Transverse colon (tissue), 4 donors: ENCODE data around the gene PIEZO1. TPM values are rescaled to one million over a fixed set of nuclear protein-coding genes. Genes with fewer than 3 reads are reported as not detected.
A peak's percentile ranks its signal among the peaks of the same experiment; 100 is the strongest.

Source experiments
- DNase-seq: peaks from one replicate; pipeline ENCODE4 v3.0.0-alpha.2; 2019
- H3K27ac ChIP-seq, 4 donors: fragments of 200-600 bp; sonication (generic); 2 replicates each; pipeline ENCODE4 v1.5.1; 2016 to 2018; ENCODE audit warnings: inconsistent platforms in 4 of 4
- H3K27me3 ChIP-seq: fragments of 200-600 bp; sonication (generic); 2 replicates; pipeline ENCODE4 v1.5.1; 2017; ENCODE audit warnings: inconsistent platforms
- H3K36me3 ChIP-seq, 4 donors: fragments of 200-600 bp; sonication (generic); 2 replicates each; pipeline ENCODE4 v1.5.1; 2017 to 2019; ENCODE audit warnings: inconsistent platforms in 4 of 4
- H3K4me1 ChIP-seq, 4 donors: fragments of 200-600 bp; sonication (generic); 2 replicates each; pipeline ENCODE4 v1.5.1; 2017 to 2020; ENCODE audit warnings: inconsistent platforms in 4 of 4
- H3K4me3 ChIP-seq, 4 donors: fragments of 200-600 bp; sonication (generic); 1 replicate in 1 of 4; 2 replicates in 3 of 4; pipeline versions ENCODE4 v1.5.1 to v1.6.1; 2017 to 2019; ENCODE audit warnings: inconsistent platforms in 4 of 4
- H3K9me3 ChIP-seq, 2 donors: fragments of 200-600 bp; sonication (generic); 2 replicates each; pipeline ENCODE4 v1.5.1; 2017 to 2019; ENCODE audit warnings: inconsistent platforms in 2 of 2
- EP300 ChIP-seq: sonication (generic); formaldehyde crosslinking; IDR thresholded peaks from one replicate; pipeline ENCODE4 v1.6.1; 2017; ENCODE audit warnings: antibody characterized with exemption, low read depth
- POLR2A ChIP-seq: fragments of 450-650 bp; IDR thresholded peaks from one replicate; pipeline ENCODE4 v1.6.1; 2016; ENCODE audit warnings: antibody characterized with exemption, mild to moderate bottlenecking, moderate library complexity
- POLR2AphosphoS5 ChIP-seq, 3 donors: sonication (generic); formaldehyde crosslinking; IDR thresholded peaks; one replicate each; pipeline ENCODE4 v1.6.1; 2016; ENCODE audit warnings: antibody characterized with exemption in 3 of 3
- WGBS, 2 donors: methylation state at CpG; one replicate each; pipeline ENCODE4 v1.1.5; 2018; ENCODE audit warnings: low coverage in 1 of 2; 5-methylcytosine and 5-hydroxymethylcytosine counted together
- in situ Hi-C, 4 donors: fragments of 200-750 bp; cut with MboI; loops; one replicate each; pipeline versions ENCODE4 v1.15.0 to v1.15.1; 2017; ENCODE audit warnings: low sequenced_read_pairs in 3 of 4, low pct_ligation_motif_present in 1 of 4, low pct_unique_long_range_greater_than_20kb in 1 of 4
- intact Hi-C: fragments of 100-400 bp; cut with DNase I; formaldehyde crosslinking; loops from one replicate; pipeline ENCODE4 v1.15.1; 2023; ENCODE audit warnings: low total_unique reads
- total RNA-seq, 4 donors: library from RNA; depleted of rRNA; stranded (reverse); fragments of >200 nt; gene quantifications; one replicate each; pipeline ENCODE4 v1.1.0, GENCODE V29; 2016
- TF ChIP-seq, protein P1 (sequence below), 5 experiments: fragments of 200-600 bp in 3 of 5; fragments of 450-650 bp in 2 of 5; sonication (generic) in 3 of 5; IDR thresholded peaks; 1 replicate in 2 of 5; 2 replicates in 3 of 5; pipeline ENCODE4 v1.5.1; 2016 to 2017; ENCODE audit warnings: antibody characterized with exemption in 5 of 5, inconsistent platforms in 3 of 5, mild to moderate bottlenecking in 2 of 5, moderate library complexity in 1 of 5

PIEZO1 gene, protein sequence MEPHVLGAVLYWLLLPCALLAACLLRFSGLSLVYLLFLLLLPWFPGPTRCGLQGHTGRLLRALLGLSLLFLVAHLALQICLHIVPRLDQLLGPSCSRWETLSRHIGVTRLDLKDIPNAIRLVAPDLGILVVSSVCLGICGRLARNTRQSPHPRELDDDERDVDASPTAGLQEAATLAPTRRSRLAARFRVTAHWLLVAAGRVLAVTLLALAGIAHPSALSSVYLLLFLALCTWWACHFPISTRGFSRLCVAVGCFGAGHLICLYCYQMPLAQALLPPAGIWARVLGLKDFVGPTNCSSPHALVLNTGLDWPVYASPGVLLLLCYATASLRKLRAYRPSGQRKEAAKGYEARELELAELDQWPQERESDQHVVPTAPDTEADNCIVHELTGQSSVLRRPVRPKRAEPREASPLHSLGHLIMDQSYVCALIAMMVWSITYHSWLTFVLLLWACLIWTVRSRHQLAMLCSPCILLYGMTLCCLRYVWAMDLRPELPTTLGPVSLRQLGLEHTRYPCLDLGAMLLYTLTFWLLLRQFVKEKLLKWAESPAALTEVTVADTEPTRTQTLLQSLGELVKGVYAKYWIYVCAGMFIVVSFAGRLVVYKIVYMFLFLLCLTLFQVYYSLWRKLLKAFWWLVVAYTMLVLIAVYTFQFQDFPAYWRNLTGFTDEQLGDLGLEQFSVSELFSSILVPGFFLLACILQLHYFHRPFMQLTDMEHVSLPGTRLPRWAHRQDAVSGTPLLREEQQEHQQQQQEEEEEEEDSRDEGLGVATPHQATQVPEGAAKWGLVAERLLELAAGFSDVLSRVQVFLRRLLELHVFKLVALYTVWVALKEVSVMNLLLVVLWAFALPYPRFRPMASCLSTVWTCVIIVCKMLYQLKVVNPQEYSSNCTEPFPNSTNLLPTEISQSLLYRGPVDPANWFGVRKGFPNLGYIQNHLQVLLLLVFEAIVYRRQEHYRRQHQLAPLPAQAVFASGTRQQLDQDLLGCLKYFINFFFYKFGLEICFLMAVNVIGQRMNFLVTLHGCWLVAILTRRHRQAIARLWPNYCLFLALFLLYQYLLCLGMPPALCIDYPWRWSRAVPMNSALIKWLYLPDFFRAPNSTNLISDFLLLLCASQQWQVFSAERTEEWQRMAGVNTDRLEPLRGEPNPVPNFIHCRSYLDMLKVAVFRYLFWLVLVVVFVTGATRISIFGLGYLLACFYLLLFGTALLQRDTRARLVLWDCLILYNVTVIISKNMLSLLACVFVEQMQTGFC (N-terminal part only)
- 100 to 1,000 TPM; 133 to 546 (median 179) TPM for total RNA-seq

DNA sequence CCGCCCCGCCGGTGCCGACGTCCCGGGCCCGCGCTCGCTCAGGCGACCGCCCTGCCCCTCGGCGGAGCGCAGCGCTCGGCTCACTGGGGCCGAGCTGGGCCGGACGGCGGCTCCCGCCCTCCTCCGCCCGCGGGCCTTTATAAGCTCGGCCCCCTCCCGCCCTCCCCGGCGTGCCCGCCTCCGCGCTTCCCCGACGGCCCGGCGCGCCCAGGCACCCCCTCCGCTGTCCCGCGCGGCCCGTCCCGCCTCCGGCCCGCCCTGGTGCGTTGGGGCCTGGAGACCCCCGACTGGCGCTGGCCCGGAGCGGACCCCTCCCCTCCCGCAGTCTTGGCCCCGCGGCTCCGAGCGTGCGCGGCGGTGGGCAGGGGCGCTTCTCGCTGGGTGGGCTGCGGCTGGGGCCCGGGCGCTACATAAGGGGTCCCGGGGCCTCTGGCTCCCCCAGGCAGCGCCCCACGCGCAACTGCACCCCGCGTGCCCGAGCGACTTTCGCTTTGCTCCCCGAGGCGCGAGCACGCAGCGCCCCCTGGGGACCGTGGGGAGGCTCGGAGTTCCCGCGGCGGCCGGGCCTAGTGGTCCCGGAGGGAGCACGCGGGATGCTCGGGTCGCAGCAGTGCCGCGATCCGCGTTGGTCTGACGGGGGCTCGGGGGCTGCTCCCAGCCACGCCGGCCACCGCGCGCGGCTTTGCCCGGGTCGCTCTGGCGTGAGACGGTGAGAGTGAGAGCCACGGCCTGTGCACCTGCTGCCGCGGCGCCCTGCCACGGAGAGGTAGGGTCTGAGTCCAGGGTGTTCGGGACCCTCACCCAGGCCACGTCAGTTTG is at the start of gene PIEZO1:
PIEZO1 (minus strand) TSS at position 115 of the 819 bp plus-strand sequence. CDS start 256 bp downstream, outside the sequence.
- peaks cover 29 to 43% (median 40%) of the 10 kb centered on the region in 4 donors for H3K4me1 ChIP-seq
- WGBS, 2 donors = 5% methylated on average over 54 of the region's 110 CpGs; no CpG with 5 or more reads in 1 of the 2 donors
- intact Hi-C loops = loop anchor here (5.0 kb wide), 1 partner anchor 43 kb away; no protein-coding TSS in a partner anchor

DNA sequence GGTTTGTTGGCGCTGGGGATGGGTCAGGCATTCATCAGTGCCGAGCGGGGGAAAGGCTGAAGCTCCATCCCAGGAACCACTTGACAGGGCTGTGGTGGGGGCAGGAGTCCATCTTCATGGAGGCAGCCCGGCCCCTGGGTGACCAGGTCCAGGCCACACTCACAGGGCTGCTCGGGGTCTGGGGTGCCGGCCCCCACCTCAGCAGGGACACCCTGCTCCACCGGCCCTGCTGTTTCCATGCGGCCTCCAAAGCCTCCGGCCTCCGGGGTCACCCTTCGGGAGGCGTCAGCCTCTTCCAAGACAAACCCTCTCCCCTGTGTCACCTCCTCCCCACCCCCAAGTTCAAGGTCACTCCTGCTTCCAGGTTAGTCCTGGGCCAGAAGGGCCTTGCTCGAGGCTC is 49.6 kb upstream of the PIEZO1 start:
- in situ Hi-C loops = no loop called here
- 93% methylated on average over 13 of the region's 13 CpGs; no CpG with 5 or more reads in 1 of the 2 donors for WGBS, 2 donors
- Histone ChIP-seq H3K27me3 (no peaks in the 10 kb centered on the region), H3K36me3 (peaks cover 0 to 3% (median 0%) of the 10 kb centered on the region in 4 donors), H3K4me3 (no peak overlapping the region), H3K27ac (no peak overlapping the region), H3K4me1 (no peaks in the 10 kb centered on the region), H3K9me3 (no peaks in the 10 kb centered on the region)
- TF ChIP-seq, protein P1, sequence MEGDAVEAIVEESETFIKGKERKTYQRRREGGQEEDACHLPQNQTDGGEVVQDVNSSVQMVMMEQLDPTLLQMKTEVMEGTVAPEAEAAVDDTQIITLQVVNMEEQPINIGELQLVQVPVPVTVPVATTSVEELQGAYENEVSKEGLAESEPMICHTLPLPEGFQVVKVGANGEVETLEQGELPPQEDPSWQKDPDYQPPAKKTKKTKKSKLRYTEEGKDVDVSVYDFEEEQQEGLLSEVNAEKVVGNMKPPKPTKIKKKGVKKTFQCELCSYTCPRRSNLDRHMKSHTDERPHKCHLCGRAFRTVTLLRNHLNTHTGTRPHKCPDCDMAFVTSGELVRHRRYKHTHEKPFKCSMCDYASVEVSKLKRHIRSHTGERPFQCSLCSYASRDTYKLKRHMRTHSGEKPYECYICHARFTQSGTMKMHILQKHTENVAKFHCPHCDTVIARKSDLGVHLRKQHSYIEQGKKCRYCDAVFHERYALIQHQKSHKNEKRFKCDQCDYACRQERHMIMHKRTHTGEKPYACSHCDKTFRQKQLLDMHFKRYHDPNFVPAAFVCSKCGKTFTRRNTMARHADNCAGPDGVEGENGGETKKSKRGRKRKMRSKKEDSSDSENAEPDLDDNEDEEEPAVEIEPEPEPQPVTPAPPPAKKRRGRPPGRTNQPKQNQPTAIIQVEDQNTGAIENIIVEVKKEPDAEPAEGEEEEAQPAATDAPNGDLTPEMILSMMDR (IDR thresholded peaks at IDR 0.05) = no peak
- TF ChIP-seq POLR2AphosphoS5 (IDR thresholded peaks at IDR 0.05) (no peak), EP300 (no peak), POLR2A (no peak)
- intact Hi-C loops = no loop called here
- no peak for DNase-seq

More for the DNA sequence above, at the start of gene PIEZO1:
- Histone ChIP-seq H3K27me3 (no peaks in the 10 kb centered on the region), H3K4me3 (peak within 1 kb of the TSS; percentile 57 to 87 (median 74)), H3K9me3 (no peaks in the 10 kb centered on the region), H3K27ac (peak within 1 kb of the TSS; percentile 90 to 97 (median 94)), H3K36me3 (no peaks in the 10 kb centered on the region)
- TF ChIP-seq EP300 = no peak
- TF ChIP-seq, protein P1 (IDR thresholded peaks at IDR 0.05) = peak; percentile 84 to 98 (median 94)
- peak; percentile 35 for TF ChIP-seq POLR2A
- peak; percentile 77 to 92 (median 87) for TF ChIP-seq POLR2AphosphoS5 (IDR thresholded peaks at IDR 0.05)
- peak; percentile 84 for DNase-seq
- in situ Hi-C loops = no loop called here

DNA sequence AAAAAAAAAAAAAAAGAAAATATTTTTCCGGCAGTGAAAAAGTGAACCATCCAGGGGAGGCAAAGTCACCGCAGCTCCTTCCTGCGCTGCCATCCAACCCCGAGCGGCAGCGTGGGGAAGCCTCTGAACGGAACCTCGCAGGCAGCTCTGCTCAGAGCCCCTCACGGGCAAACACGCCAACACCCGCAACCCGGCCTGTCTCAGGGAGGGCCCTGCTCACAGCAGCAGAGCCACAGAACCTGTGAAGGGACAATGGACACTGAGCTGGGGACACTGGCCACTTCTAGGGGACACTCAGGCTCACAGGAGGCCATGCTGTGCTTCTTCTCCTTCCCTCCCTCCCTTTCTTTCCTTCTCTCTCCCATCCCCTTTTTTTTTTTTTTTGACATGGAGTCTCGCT is 48.1 kb upstream of the PIEZO1 start:
- Histone ChIP-seq H3K27me3 (no peaks in the 10 kb centered on the region), H3K4me3 (no peak overlapping the region), H3K4me1 (no peaks in the 10 kb centered on the region), H3K9me3 (no peaks in the 10 kb centered on the region), H3K27ac (no peak overlapping the region), H3K36me3 (peaks cover 0 to 3% (median 0%) of the 10 kb centered on the region in 4 donors)
- in situ Hi-C loops (no loop called here), intact Hi-C loops (no loop called here)
- TF ChIP-seq POLR2A = no peak
- no peak for TF ChIP-seq POLR2AphosphoS5 (IDR thresholded peaks at IDR 0.05)
- TF ChIP-seq, protein P1 (IDR thresholded peaks at IDR 0.05) = no peak
- no peak for TF ChIP-seq EP300
- no peak for DNase-seq
- WGBS, 2 donors = 89 to 92% methylated on average over 9 to 13 of the region's 13 CpGs
